HL-60 (cell line): ENCODE results near the gene RTN4RL2.
A peak's percentile ranks its signal among the peaks of the same experiment; 100 is the strongest.

Source experiments
- DNase-seq, 2 experiments: peaks; one replicate each; pipeline ENCODE4 v3.0.0-alpha.2; 2010 to 2020; ENCODE audit warnings: low read depth in 1 of 2, low spot score in 1 of 2
- H3K27ac ChIP-seq: fragments of 250-450 bp; sonication (Bioruptor Pico); replicated peaks from 2 replicates; pipeline ENCODE4 v1.5.1; 2020; ENCODE audit warnings: mild to moderate bottlenecking, moderate library complexity
- H3K27me3 ChIP-seq: fragments of 250-450 bp; sonication (Bioruptor Pico); 2 replicates; pipeline ENCODE4 v1.5.1; 2021; ENCODE audit warnings: mild to moderate bottlenecking, moderate library complexity; ENCODE audit not compliant: insufficient read depth, poor library complexity, severe bottlenecking
- H3K4me3 ChIP-seq: replicated peaks from 2 replicates; pipeline ENCODE4 v1.5.1; 2011; ENCODE audit warnings: mild to moderate bottlenecking, control low read depth, low read length; ENCODE audit not compliant: insufficient read depth
- CTCF ChIP-seq: IDR thresholded peaks from one replicate; pipeline ENCODE4 v1.5.1; 2011; ENCODE audit warnings: low read length, control low read depth, inconsistent platforms; ENCODE audit not compliant: insufficient read depth
- GABPA ChIP-seq: IDR thresholded peaks from 2 replicates; pipeline ENCODE4 v1.6.1; 2012; ENCODE audit warnings: low read depth
- POLR2AphosphoS5 ChIP-seq: IDR thresholded peaks from 2 replicates; pipeline ENCODE4 v1.6.1; 2012; ENCODE audit warnings: low read depth
- REST ChIP-seq: IDR thresholded peaks from 2 replicates; pipeline ENCODE4 v1.6.1; 2012; ENCODE audit warnings: low read depth; ENCODE audit not compliant: insufficient replicate concordance
- SPI1 ChIP-seq: IDR thresholded peaks from 2 replicates; pipeline ENCODE4 v1.6.1; 2012; ENCODE audit warnings: low read depth, mild to moderate bottlenecking, borderline replicate concordance

Gene RTN4RL2

GRCh38 chr11:57473285-57473841 is 13.0 kb downstream of the RTN4RL2 start:
- Histone ChIP-seq H3K27ac (peak overlapping the region; percentile 41; the same call in 1 of the 2 replicates), H3K27me3 (no peaks in the 10 kb centered on the region), H3K4me3 (no peak overlapping the region)
- peak in 1 of 2 experiments; percentile 72 for DNase-seq
- TF ChIP-seq CTCF, result no peak
- no peak for TF ChIP-seq POLR2AphosphoS5
- TF ChIP-seq SPI1, result no peak
- no peak for TF ChIP-seq REST
- no peak for TF ChIP-seq GABPA

- DNase-seq, result peak in 1 of 2 experiments; percentile 75
- Histone ChIP-seq H3K27me3 (no peaks in the 10 kb centered on the region), H3K27ac (peak overlapping the region; percentile 41), H3K4me3 (no peak overlapping the region)
- TF ChIP-seq POLR2AphosphoS5 (no peak), CTCF (no peak), REST (no peak), SPI1 (peak; percentile 87), GABPA (0 out of 2 replicates have a peak, but pooled peaks have one; percentile 43)
Observed at GRCh38 chr11:57474017-57474802, 13.9 kb downstream of the RTN4RL2 start.

- DNase-seq, result no peak
- H3K4me3 ChIP-seq, result no peak overlapping the region
- TF ChIP-seq GABPA (no peak), REST (peak; percentile 84)
- H3K27ac ChIP-seq, result peak overlapping the region; percentile 24; the same call in 1 of the 2 replicates
- no peaks in the 10 kb centered on the region for H3K27me3 ChIP-seq
Observed at GRCh38 chr11:57474803-57475115, 14.4 kb downstream of the RTN4RL2 start.
